Hippocampal formation (tissue), 2 donors: ENCODE measurements around the gene SVIL.
"Not testable (repeated sequence)": the region's sequence is repeated elsewhere in the genome, so short reads cannot be mapped to it uniquely, and the experiment has no call there.

Source experiments
- DNase-seq, 2 donors: peaks; one replicate each; lab custom pipeline; 2025; lab: John Stamatoyannopoulos, UW

The SVIL gene

GRCh38 chr10:29539412-29539811 is 95.4 kb downstream of the SVIL start:
- no peak for DNase-seq

GRCh38 chr10:29537799-29538198 is 97.0 kb downstream of the SVIL start:
- no peak for DNase-seq

GRCh38 chr10:29536691-29537090 is 98.1 kb downstream of the SVIL start:
- not testable (repeated sequence) for DNase-seq

GRCh38 chr10:29535778-29536453 is 98.9 kb downstream of the SVIL start:
- no peak for DNase-seq

- DNase-seq, result peak; percentile 57 to 64
Observed at GRCh38 chr10:29535012-29535777, 99.6 kb downstream of the SVIL start.

- no peak for DNase-seq
Observed at GRCh38 chr10:29534590-29534989, 100.2 kb downstream of the SVIL start.

- no peak for DNase-seq
Observed at GRCh38 chr10:29533696-29534285, 101.0 kb downstream of the SVIL start.

- no peak for DNase-seq
Observed at GRCh38 chr10:29533046-29533445, 101.7 kb downstream of the SVIL start.

GRCh38 chr10:29532256-29532878 is 102.4 kb downstream of the SVIL start:
- DNase-seq, result no peak

GRCh38 chr10:29530112-29530976 is 104.4 kb downstream of the SVIL start:
- no peak for DNase-seq

GRCh38 chr10:29529146-29529545 is 105.6 kb downstream of the SVIL start:
- DNase-seq, result no peak

GRCh38 chr10:29525762-29526161 is 109.0 kb downstream of the SVIL start:
- no peak for DNase-seq

GRCh38 chr10:29524720-29525119 is 110.1 kb downstream of the SVIL start:
- no peak for DNase-seq

- no peak for DNase-seq
Observed at GRCh38 chr10:29524294-29524693, 110.5 kb downstream of the SVIL start.

- no peak for DNase-seq
Observed at GRCh38 chr10:29522918-29523317, 111.9 kb downstream of the SVIL start.

GRCh38 chr10:29522061-29522855 is 112.5 kb downstream of the SVIL start:
- DNase-seq, result no peak

GRCh38 chr10:29519659-29520058 is 115.1 kb downstream of the SVIL start:
- DNase-seq, result no peak

- no peak for DNase-seq
Observed at GRCh38 chr10:29517352-29517923, 117.3 kb downstream of the SVIL start.

- not testable (repeated sequence) for DNase-seq
Observed at GRCh38 chr10:29516309-29516932, 118.3 kb downstream of the SVIL start.

- DNase-seq, result not testable (repeated sequence)
Observed at GRCh38 chr10:29515879-29516278, 118.9 kb downstream of the SVIL start.
